Stimulated activated CD4-positive, alpha-beta T cell treated with anti-CD3 and anti-CD28 coated beads, Interleukin-4, amount 100 ng/mL, for 4 hours (primary cell): ENCODE measurements around the gene TMEM62.
"Not testable (repeated sequence)": the region's sequence is repeated elsewhere in the genome, so short reads cannot be mapped to it uniquely, and the experiment has no call there.

Experiments used
- DNase-seq, 2 experiments: peaks; one replicate each; pipeline ENCODE4 v3.0.0-alpha.2; 2020

TMEM62 gene

DNA sequence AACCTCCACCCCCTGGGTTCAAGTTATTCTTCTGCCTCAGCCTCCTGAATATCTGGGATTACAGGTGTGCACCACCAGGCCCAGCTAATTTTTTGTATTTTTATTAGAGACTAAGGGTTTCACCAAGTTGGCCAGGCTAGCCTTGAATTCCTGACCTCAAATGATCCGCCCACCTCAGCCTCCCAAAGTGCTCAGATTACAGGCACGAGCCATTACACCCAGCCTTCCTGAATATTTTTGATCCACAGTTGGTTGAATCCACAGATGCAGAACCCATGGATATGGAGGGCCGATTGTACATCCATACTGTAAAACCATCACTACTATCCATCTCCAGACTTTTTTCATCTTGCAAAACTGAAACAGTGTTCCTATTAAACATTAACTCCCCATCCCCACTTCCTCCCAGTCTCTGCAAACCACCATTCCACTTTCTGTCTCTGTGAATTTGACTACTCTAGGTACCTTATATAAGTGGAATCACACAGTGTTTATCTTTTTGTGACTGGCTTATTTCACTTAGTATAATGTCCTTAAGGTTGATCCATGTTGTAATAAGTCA lies 8.2 kb upstream of the TMEM62 start:
- DNase-seq, result no peak

DNA sequence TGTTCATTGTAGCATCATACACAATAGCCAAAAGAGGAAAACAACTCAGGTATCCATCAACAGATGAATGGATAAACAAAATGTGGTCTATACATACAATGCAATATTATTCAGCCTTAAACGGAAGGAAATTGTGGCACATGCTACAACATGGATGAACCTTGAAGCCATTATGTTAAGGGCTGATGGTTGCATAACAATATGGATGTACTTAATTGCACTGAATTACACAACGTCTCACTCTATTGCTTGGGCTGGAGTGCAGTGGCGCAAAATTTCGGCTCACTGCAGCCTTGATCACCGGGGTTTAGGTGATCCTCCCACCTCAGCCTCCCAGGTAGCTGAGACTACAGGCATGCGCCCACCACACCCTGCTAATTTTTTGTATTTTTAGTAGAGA lies 7.0 kb upstream of the TMEM62 start:
- DNase-seq, result no peak

GRCh38 chr15:43127752-43128151 lies 5.6 kb upstream of the TMEM62 start:
- no peak for DNase-seq

DNA sequence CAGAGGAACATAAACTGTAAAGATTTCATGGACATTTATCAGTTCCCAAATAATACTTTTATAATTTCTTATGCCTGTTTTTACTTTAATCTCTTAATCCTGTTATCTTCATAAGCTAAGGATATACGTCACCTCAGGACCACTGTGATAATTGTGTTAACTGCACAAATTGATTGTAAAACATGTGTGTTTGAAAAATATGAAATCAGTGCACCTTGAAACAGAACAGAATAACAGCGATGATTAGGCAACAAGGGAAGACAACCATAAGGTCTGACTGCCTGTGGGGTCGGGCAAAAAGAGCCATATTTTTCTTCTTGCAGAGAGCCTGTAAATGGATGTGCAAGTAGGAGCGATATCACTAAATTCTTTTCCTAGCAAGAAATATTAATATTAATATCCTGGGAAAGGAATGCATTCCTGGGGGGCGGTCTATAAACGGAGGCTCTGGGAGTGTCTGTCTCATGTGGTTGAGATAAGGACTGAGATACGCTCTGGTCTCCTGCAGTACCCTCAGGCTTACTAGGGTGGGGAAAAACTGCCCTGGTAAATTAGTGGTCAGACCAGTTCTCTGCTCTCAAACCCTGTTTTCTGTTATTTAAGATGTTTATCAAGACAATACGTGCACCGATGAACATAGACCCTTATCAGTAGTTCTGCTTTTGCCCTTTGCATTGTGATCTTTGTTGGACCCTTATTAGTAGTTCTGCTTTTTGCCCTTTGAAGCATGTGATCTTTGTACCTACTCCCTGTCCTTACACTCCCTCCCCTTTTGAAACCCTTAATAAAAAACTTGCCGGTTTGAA lies 5.0 kb upstream of the TMEM62 start:
- DNase-seq, result not testable (repeated sequence)

DNA sequence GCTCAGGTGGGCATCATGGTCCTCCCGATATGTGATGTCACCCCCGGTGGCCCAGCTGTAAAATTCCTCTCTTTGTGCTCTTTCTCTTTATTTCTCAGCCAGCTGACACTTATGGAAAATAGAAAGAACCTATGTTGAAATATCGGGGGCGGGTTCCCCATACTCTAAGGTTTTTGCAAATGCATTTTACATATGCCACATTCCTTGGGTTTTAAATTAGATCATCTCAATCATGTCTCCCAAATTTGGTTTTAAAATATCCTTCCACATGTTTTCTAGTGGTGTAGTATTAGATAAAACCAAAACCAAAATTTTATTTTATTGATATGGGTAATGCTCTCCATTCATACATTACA lies 4.4 kb upstream of the TMEM62 start:
- DNase-seq, result no peak

DNA sequence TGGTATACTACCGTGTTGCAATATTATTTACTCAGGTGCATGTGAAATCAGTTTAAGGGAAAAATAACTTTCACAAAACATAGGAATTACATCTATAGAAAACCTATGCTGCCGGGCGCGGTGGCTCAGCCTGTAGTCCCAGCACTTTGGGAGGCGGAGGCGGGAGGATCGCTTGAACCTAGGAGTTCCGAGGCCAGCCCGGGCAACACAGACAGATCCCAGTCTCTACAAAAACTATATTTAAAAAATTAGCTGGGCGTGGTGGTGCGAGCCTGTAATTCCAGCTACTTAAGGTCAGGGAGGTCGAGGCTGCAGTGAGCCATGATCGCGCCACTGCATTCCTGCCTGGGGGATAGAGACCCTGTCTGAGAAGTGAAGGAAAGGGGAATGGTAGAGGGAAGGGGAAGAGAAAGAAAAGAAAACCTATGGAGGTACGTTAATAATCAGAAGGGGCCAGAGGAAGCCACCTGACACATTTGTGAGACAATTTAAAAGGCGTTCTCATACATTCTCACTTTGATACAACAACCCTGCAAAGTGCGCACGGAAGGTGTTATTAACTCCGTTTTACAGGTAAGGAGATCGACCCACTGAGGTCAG lies 456 bp upstream of the TMEM62 start:
- no peak for DNase-seq

GRCh38 chr15:43134157-43134635 lies 810 bp downstream of the TMEM62 start:
- DNase-seq, result no peak

DNA sequence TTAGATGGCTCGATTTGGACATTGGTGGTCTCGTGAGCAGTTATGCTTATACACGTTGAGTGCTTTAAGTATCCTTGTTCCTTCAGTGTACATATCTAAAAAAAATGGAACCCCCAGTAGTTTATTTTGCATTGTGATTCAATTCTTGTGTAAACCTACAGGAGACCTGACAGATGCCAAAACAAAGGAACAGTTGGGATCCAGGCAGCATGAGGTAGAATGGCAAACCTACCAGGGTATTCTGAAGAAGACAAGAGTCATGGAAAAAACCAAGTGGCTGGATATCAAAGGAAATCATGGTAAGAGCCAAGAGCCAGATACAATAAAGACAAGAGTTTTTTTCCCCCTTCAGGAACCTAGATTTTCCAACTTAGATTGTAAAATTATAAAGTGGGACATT lies 2.0 kb downstream of the TMEM62 start:
- DNase-seq, result no peak

GRCh38 chr15:43143203-43143941 lies 10.0 kb downstream of the TMEM62 start:
- no peak for DNase-seq

DNA sequence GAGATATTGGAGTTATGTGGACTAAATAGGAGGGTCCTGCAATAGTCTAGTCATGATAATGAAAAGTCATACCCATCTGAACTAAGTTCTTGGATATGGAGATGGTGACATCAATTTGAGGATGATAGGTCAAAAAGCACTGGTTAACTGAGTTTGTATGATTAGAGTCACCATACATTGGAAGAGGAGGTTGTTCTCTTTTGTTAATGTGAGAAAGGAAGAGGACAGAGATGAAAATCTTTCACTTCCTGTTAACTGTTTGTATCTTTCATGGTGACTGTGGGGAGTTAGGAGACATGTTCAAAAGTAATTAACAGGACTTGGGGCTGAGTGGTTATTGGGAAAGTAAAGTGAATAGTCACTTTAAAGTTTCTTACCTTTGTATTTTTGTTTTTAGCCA lies 11.1 kb downstream of the TMEM62 start:
- DNase-seq, result no peak

DNA sequence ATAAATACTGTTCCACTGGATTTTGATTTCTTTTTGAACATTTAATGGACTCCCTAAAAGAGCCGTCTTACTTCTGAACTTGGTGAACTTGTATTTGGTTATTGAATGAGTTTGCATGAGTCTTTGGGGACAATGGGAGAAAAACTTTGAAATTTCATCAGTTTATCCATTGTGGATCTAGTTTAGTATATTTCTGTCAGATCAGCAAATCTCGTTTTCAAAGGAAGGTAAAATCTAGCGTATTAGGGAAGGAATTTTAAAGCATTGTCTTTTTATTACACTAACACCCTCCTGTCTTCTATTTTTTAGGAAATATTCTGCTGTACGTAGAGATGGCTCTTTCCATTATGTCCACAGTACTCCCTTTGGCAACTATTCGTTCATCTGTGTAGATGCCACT lies 12.8 kb downstream of the TMEM62 start:
- DNase-seq, result no peak

GRCh38 chr15:43150191-43150929 lies 17.0 kb downstream of the TMEM62 start:
- DNase-seq, result no peak

- no peak for DNase-seq
Observed at GRCh38 chr15:43151688-43152087, 18.3 kb downstream of the TMEM62 start.

GRCh38 chr15:43153269-43153668 lies 19.9 kb downstream of the TMEM62 start:
- no peak for DNase-seq

GRCh38 chr15:43165801-43166325 lies 32.5 kb downstream of the TMEM62 start:
- DNase-seq, result no peak

- DNase-seq, result not testable (repeated sequence)
Observed at GRCh38 chr15:43167261-43167660, 33.9 kb downstream of the TMEM62 start.

DNA sequence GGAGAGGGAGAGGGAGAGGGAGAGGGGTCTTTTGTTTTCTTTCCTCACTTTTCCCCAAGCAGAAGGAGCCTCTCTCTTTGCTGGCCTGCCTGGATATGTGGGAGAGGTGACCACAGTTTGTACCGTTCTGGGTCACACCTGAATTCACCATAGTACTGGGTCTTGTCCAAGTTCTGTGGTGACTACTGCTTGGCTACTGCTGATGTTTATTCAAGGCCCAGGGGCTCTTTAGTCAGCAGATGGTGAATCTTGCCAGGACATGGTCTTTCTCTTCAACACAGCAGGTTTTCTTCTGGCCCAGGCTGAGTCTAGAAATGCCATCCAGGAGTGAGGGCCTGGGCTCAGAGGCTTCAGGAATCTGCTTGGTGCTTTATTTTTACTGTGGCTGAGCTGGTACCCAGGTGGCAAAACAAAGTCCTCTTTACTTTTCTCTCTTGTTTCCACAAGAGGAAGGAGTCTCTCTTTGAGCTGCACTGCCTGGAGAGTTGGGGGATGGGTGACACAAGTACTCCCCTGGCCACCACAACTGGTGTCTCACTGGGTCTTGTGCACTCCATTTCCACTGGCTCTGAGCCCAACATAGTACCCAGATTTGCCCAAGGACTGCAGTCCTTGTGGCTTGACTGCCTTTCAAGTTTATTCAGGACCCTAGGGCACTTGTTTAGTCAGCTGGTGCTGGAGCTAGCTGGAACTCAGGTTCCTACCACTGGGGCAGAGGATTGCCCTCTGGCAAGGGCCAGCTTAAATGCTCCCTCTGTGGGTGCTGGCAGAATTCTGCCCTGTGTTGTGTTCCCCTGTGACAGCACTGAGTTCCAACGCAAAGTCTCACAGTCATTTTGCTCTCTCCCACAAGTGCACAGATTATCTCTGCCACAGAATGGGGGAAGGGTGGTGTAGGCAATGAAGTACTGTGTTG lies 35.1 kb downstream of the TMEM62 start:
- DNase-seq, result no peak

GRCh38 chr15:43169888-43170287 lies 36.5 kb downstream of the TMEM62 start:
- no peak for DNase-seq

DNA sequence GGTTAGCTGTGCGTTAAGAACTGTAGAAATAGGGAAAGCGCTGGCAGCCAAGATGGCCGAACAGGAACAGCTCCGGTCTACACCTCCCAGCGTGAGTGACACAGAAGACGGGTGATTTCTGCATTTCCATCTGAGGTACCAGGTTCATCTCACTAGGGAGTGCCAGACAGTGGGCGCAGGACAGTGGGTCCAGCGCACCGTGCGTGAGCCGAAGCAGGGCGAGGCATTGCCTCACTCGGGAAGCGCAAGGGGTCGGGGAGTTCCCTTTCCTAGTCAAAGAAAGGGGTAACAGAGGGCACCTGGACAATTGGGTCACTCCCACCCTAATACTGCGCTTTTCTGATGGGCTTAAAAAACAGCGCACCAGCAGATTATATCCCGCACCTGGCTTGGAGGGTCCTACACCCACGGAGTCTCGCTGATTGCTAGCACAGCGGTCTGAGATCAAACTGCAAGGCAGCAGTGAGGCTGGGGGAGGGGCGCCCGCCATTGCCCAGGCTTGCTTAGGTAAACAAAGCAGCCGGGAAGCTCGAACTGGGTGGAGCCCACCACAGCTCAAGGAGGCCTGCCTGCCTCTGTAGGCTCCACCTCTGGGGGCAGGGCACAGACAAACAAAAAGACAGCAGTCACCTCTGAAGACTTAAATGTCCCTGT lies 42.4 kb downstream of the TMEM62 start:
- DNase-seq, result not testable (repeated sequence)

- not testable (repeated sequence) for DNase-seq
Observed at GRCh38 chr15:43177147-43177546, 43.8 kb downstream of the TMEM62 start.

DNA sequence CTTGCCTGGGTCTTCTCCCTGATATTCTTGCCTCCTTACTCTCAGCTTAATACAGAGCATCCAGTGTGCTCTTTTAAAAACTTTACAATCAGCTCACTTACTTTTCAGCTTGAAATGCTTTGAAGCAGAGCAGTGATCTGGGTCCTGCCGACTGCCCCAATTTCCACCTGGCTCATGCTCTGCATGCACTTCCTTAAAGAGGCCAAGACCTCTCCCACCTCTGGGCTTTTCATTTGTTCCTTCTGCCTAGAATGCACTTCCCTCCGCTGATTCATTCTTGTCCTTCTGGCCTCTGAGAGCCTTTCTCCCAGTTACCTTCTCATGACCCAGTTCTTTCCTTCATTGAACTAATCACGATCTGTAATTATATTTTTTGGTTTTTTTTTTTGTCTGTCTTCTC lies 49.9 kb downstream of the TMEM62 start:
- no peak for DNase-seq
